Measurements from ENCODE around the gene TESPA1. TPM values are rescaled to one million over a fixed set of nuclear protein-coding genes. Genes with fewer than 3 reads are reported as not detected.
A peak's percentile ranks its signal among the peaks of the same experiment; 100 is the strongest.
"Not testable (repeated sequence)": the region's sequence is repeated elsewhere in the genome, so short reads cannot be mapped to it uniquely, and the experiment has no call there.

TESPA1 gene
- total and polyA plus RNA-seq, 4 donors = 0.08 to 0.69 (median 0.36) TPM

DNA sequence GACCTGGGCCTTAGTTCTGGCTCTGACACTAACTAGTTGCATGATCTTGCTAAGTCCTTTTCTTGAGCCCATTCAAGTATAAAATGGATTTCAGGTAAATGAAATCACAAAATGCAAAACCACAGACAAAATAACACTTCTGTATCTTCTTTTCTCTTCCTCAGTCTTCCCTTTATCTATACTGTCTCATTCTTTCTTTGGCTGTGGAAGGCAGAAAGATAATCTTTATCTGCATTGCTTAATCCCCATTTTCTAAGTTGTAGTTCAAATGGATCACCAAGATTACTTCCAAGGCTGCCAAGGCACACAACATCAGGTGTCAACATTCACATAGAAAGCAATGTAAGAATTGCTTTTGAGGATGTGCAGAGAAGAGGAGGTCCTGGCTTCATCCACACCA lies 30.3 kb downstream of the TESPA1 start:
- Histone ChIP-seq H3K36me3 (ENCODE audit: control insufficient read depth, insufficient read depth, low read length) (no peaks in the 10 kb centered on the region), H3K27ac (ENCODE audit: low read depth, low read length) (no peak overlapping the region), H3K27me3 (ENCODE audit: control insufficient read depth, insufficient read depth, low read length) (no peaks in the 10 kb centered on the region), H3K9me3 (ENCODE audit: control insufficient read depth, insufficient read depth, low read length) (no peaks in the 10 kb centered on the region), H3K4me3 (ENCODE audit: low read depth, low read length) (no peak overlapping the region), H3K4me1 (ENCODE audit: control insufficient read depth, insufficient read depth, low read length) (no peaks in the 10 kb centered on the region)
- DNase-seq (ENCODE audit: low read depth in 4 of 6, low spot score in 6 of 6) = no peak

GRCh38 chr12:54950071-54950727 lies 34.4 kb downstream of the TESPA1 start:
- DNase-seq (ENCODE audit: low read depth in 4 of 6, low spot score in 6 of 6) = no peak
- H3K36me3 ChIP-seq (ENCODE audit: control insufficient read depth, insufficient read depth, low read length) = no peaks in the 10 kb centered on the region
- no CpG with 5 or more reads among the region's 1 CpG for WGBS (ENCODE audit: insufficient coverage)
- H3K27ac ChIP-seq (ENCODE audit: low read depth, low read length) = no peak overlapping the region
- no peak overlapping the region for H3K4me3 ChIP-seq (ENCODE audit: low read depth, low read length)
- H3K9me3 ChIP-seq (ENCODE audit: control insufficient read depth, insufficient read depth, low read length) = no peaks in the 10 kb centered on the region
- H3K27me3 ChIP-seq (ENCODE audit: control insufficient read depth, insufficient read depth, low read length) = no peaks in the 10 kb centered on the region
- no peaks in the 10 kb centered on the region for H3K4me1 ChIP-seq (ENCODE audit: control insufficient read depth, insufficient read depth, low read length)

- no peaks in the 10 kb centered on the region for H3K36me3 ChIP-seq (ENCODE audit: control insufficient read depth, insufficient read depth, low read length)
- H3K4me1 ChIP-seq (ENCODE audit: control insufficient read depth, insufficient read depth, low read length) = no peaks in the 10 kb centered on the region
- peak in 1 of 6 donors; percentile 33 for DNase-seq (ENCODE audit: low read depth in 4 of 6, low spot score in 6 of 6)
- WGBS (ENCODE audit: insufficient coverage) = no CpG with 5 or more reads among the region's 2 CpGs
- no peak overlapping the region for H3K4me3 ChIP-seq (ENCODE audit: low read depth, low read length)
- no peaks in the 10 kb centered on the region for H3K27me3 ChIP-seq (ENCODE audit: control insufficient read depth, insufficient read depth, low read length)
- peak overlapping the region; percentile 54 for H3K27ac ChIP-seq (ENCODE audit: low read depth, low read length)
- H3K9me3 ChIP-seq (ENCODE audit: control insufficient read depth, insufficient read depth, low read length) = no peaks in the 10 kb centered on the region
These were observed 35.4 kb downstream of the TESPA1 start for GRCh38 chr12:54949073-54949711.

GRCh38 chr12:54948171-54948570 lies 36.4 kb downstream of the TESPA1 start:
- H3K9me3 ChIP-seq (ENCODE audit: control insufficient read depth, insufficient read depth, low read length) = no peaks in the 10 kb centered on the region
- no peaks in the 10 kb centered on the region for H3K4me1 ChIP-seq (ENCODE audit: control insufficient read depth, insufficient read depth, low read length)
- no CpG with 5 or more reads among the region's 1 CpG for WGBS (ENCODE audit: insufficient coverage)
- no peak overlapping the region for H3K4me3 ChIP-seq (ENCODE audit: low read depth, low read length)
- no peaks in the 10 kb centered on the region for H3K36me3 ChIP-seq (ENCODE audit: control insufficient read depth, insufficient read depth, low read length)
- no peak for DNase-seq (ENCODE audit: low read depth in 4 of 6, low spot score in 6 of 6)
- no peaks in the 10 kb centered on the region for H3K27me3 ChIP-seq (ENCODE audit: control insufficient read depth, insufficient read depth, low read length)
- H3K27ac ChIP-seq (ENCODE audit: low read depth, low read length) = no peak overlapping the region

GRCh38 chr12:54945082-54945481 lies 39.5 kb downstream of the TESPA1 start:
- Histone ChIP-seq H3K9me3 (ENCODE audit: control insufficient read depth, insufficient read depth, low read length) (no peaks in the 10 kb centered on the region), H3K4me3 (ENCODE audit: low read depth, low read length) (no peak overlapping the region), H3K36me3 (ENCODE audit: control insufficient read depth, insufficient read depth, low read length) (no peaks in the 10 kb centered on the region), H3K27me3 (ENCODE audit: control insufficient read depth, insufficient read depth, low read length) (no peaks in the 10 kb centered on the region), H3K27ac (ENCODE audit: low read depth, low read length) (no peak overlapping the region), H3K4me1 (ENCODE audit: control insufficient read depth, insufficient read depth, low read length) (no peaks in the 10 kb centered on the region)
- WGBS (ENCODE audit: insufficient coverage) = 94% methylated on average over 2 of the region's 2 CpGs
- no peak for DNase-seq (ENCODE audit: low read depth in 4 of 6, low spot score in 6 of 6)

GRCh38 chr12:54943292-54943691 lies 41.3 kb downstream of the TESPA1 start:
- not testable (repeated sequence) for DNase-seq (ENCODE audit: low read depth in 4 of 6, low spot score in 6 of 6); H3K4me1 ChIP-seq (ENCODE audit: control insufficient read depth, insufficient read depth, low read length); H3K36me3 ChIP-seq (ENCODE audit: control insufficient read depth, insufficient read depth, low read length); H3K27ac ChIP-seq (ENCODE audit: low read depth, low read length); H3K27me3 ChIP-seq (ENCODE audit: control insufficient read depth, insufficient read depth, low read length); H3K9me3 ChIP-seq (ENCODE audit: control insufficient read depth, insufficient read depth, low read length); H3K4me3 ChIP-seq (ENCODE audit: low read depth, low read length)
- WGBS (ENCODE audit: insufficient coverage) = 87% methylated on average over 3 of the region's 4 CpGs

- no peak overlapping the region for H3K27ac ChIP-seq (ENCODE audit: low read depth, low read length)
- H3K4me1 ChIP-seq (ENCODE audit: control insufficient read depth, insufficient read depth, low read length) = no peaks in the 10 kb centered on the region
- no peaks in the 10 kb centered on the region for H3K36me3 ChIP-seq (ENCODE audit: control insufficient read depth, insufficient read depth, low read length)
- DNase-seq (ENCODE audit: low read depth in 4 of 6, low spot score in 6 of 6) = peak in 2 of 6 donors; percentile 27 to 47
- H3K27me3 ChIP-seq (ENCODE audit: control insufficient read depth, insufficient read depth, low read length) = no peaks in the 10 kb centered on the region
- H3K4me3 ChIP-seq (ENCODE audit: low read depth, low read length) = no peak overlapping the region
- no peaks in the 10 kb centered on the region for H3K9me3 ChIP-seq (ENCODE audit: control insufficient read depth, insufficient read depth, low read length)
- 17% methylated on average over 1 of the region's 3 CpGs for WGBS (ENCODE audit: insufficient coverage)
These were observed 42.9 kb downstream of the TESPA1 start for GRCh38 chr12:54941659-54942058.

- Histone ChIP-seq H3K36me3 (ENCODE audit: control insufficient read depth, insufficient read depth, low read length) (no peaks in the 10 kb centered on the region), H3K27ac (ENCODE audit: low read depth, low read length) (no peak overlapping the region)
- WGBS (ENCODE audit: insufficient coverage) = 63% methylated on average over 3 of the region's 6 CpGs
These were observed 43.7 kb downstream of the TESPA1 start for GRCh38 chr12:54940727-54941315.

DNA sequence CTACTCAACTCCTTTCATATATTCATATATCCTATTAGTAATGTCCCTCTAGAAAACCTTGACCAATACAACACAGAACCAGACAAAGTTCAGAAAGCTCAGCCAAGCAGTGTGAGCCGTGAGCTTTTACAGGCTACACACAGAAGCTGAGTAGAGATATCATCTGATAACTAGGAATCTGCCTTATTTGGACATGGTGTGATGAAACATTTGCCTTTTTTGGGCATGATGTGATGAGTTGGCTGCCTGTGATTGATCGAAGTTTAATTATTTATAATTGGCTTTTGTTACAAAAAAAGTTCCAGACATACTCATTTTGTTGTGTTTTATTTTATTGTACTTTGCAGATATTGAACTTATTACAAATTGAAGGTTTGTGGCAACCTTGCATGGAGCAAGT lies 46.6 kb downstream of the TESPA1 start:
- no peak for DNase-seq (ENCODE audit: low read depth in 4 of 6, low spot score in 6 of 6)
- H3K4me1 ChIP-seq (ENCODE audit: control insufficient read depth, insufficient read depth, low read length) = no peaks in the 10 kb centered on the region
- H3K4me3 ChIP-seq (ENCODE audit: low read depth, low read length) = no peak overlapping the region
- no peaks in the 10 kb centered on the region for H3K27me3 ChIP-seq (ENCODE audit: control insufficient read depth, insufficient read depth, low read length)
- no CpG with 5 or more reads among the region's 2 CpGs for WGBS (ENCODE audit: insufficient coverage)
- no peaks in the 10 kb centered on the region for H3K9me3 ChIP-seq (ENCODE audit: control insufficient read depth, insufficient read depth, low read length)
- no peaks in the 10 kb centered on the region for H3K36me3 ChIP-seq (ENCODE audit: control insufficient read depth, insufficient read depth, low read length)
- no peak overlapping the region for H3K27ac ChIP-seq (ENCODE audit: low read depth, low read length)

More at GRCh38 chr12:54940727-54941315, 43.7 kb downstream of the TESPA1 start:
- Histone ChIP-seq H3K27me3 (ENCODE audit: control insufficient read depth, insufficient read depth, low read length) (no peaks in the 10 kb centered on the region), H3K4me1 (ENCODE audit: control insufficient read depth, insufficient read depth, low read length) (no peaks in the 10 kb centered on the region), H3K4me3 (ENCODE audit: low read depth, low read length) (no peak overlapping the region), H3K9me3 (ENCODE audit: control insufficient read depth, insufficient read depth, low read length) (no peaks in the 10 kb centered on the region)
- DNase-seq (ENCODE audit: low read depth in 4 of 6, low spot score in 6 of 6) = no peak

- Histone ChIP-seq H3K4me3 (ENCODE audit: low read depth, low read length) (no peak overlapping the region), H3K4me1 (ENCODE audit: control insufficient read depth, insufficient read depth, low read length) (no peaks in the 10 kb centered on the region), H3K27ac (ENCODE audit: low read depth, low read length) (no peak overlapping the region), H3K9me3 (ENCODE audit: control insufficient read depth, insufficient read depth, low read length) (no peaks in the 10 kb centered on the region), H3K36me3 (ENCODE audit: control insufficient read depth, insufficient read depth, low read length) (no peaks in the 10 kb centered on the region), H3K27me3 (ENCODE audit: control insufficient read depth, insufficient read depth, low read length) (no peaks in the 10 kb centered on the region)
- DNase-seq (ENCODE audit: low read depth in 4 of 6, low spot score in 6 of 6) = no peak
These were observed 47.2 kb downstream of the TESPA1 start for GRCh38 chr12:54937376-54937775.

All from spinal cord (tissue), 10 donors.